NCI-H2196 treated with DMSO at 0.1 percent for 48 hours (cell line): ENCODE data around the gene CLPX.
"Not testable (repeated sequence)": the region's sequence is repeated elsewhere in the genome, so short reads cannot be mapped to it uniquely, and the experiment has no call there.

Experiments
- DNase-seq: peaks from one replicate; lab custom pipeline; 2025; ENCODE audit not compliant: unreplicated experiment; lab: John Stamatoyannopoulos, UW

Gene CLPX

GRCh38 chr15:65174509-65174908 is 10.6 kb downstream of the CLPX start:
- no peak for DNase-seq

- no peak for DNase-seq
Measured at GRCh38 chr15:65172531-65172930, 12.6 kb downstream of the CLPX start.

GRCh38 chr15:65171428-65171827 is 13.7 kb downstream of the CLPX start:
- no peak for DNase-seq

- no peak for DNase-seq
Measured at GRCh38 chr15:65165875-65166274, 19.3 kb downstream of the CLPX start.

GRCh38 chr15:65164139-65164538 is 21.0 kb downstream of the CLPX start:
- no peak for DNase-seq

GRCh38 chr15:65163041-65163440 is 22.1 kb downstream of the CLPX start:
- no peak for DNase-seq

- DNase-seq, result no peak
Measured at GRCh38 chr15:65156692-65157091, 28.4 kb downstream of the CLPX start.

- DNase-seq, result no peak
Measured at GRCh38 chr15:65154720-65155119, 30.4 kb downstream of the CLPX start.

GRCh38 chr15:65147902-65148301 is 37.2 kb downstream of the CLPX start:
- no peak for DNase-seq

- DNase-seq, result no peak
Measured at GRCh38 chr15:65146438-65146837, 38.7 kb downstream of the CLPX start.

GRCh38 chr15:65138631-65139030 is 46.5 kb downstream of the CLPX start:
- DNase-seq, result not testable (repeated sequence)

- DNase-seq, result not testable (repeated sequence)
Measured at GRCh38 chr15:65137893-65138292, 47.2 kb downstream of the CLPX start.

- DNase-seq, result not testable (repeated sequence)
Measured at GRCh38 chr15:65137089-65137488, 48.1 kb downstream of the CLPX start.

GRCh38 chr15:65134538-65134937 is 50.6 kb downstream of the CLPX start:
- no peak for DNase-seq

GRCh38 chr15:65133548-65134200 is 51.5 kb downstream of the CLPX start, which contains the start of gene PDCD7:
Gene PDCD7, minus strand, starts transcription at chr15:65133808. Its CDS starts 27 bp downstream, at chr15:65133781.
- peak; percentile 63 for DNase-seq

GRCh38 chr15:65132878-65133547 is 52.1 kb downstream of the CLPX start:
- DNase-seq, result no peak

- no peak for DNase-seq
Measured at GRCh38 chr15:65130941-65131340, 54.2 kb downstream of the CLPX start.

GRCh38 chr15:65115542-65115941 is 69.6 kb downstream of the CLPX start:
- DNase-seq, result no peak

- no peak for DNase-seq
Measured at GRCh38 chr15:65115086-65115485, 70.1 kb downstream of the CLPX start, which contains the start of gene UBAP1L. Gene UBAP1L, minus strand, starts transcription at chr15:65115200. Its CDS starts 8,985 bp downstream, at chr15:65106215.

GRCh38 chr15:65110676-65111292 is 74.4 kb downstream of the CLPX start:
- no peak for DNase-seq

GRCh38 chr15:65106011-65106590 is 79.0 kb downstream of the CLPX start:
- no peak for DNase-seq

- no peak for DNase-seq
Measured at GRCh38 chr15:65105038-65105437, 80.1 kb downstream of the CLPX start.
